Liver (tissue), 9 donors: ENCODE measurements around the gene TNPO2. TPM values are rescaled to one million over a fixed set of nuclear protein-coding genes. Genes with fewer than 3 reads are reported as not detected.

Experiments
- DNase-seq: peaks from one replicate; pipeline ENCODE4 v3.0.0-alpha.2; 2017; ENCODE audit warnings: low spot score
- H3K27ac ChIP-seq, 2 donors: one replicate each; pipeline ENCODE4 v1.7.0; 2013; ENCODE audit warnings: inconsistent platforms in 2 of 2, low read length in 2 of 2, control low read depth in 1 of 2, low read depth in 1 of 2, mild to moderate bottlenecking in 1 of 2
- H3K27me3 ChIP-seq, 4 donors: one replicate each; pipeline versions ENCODE4 v1.6.1 to v1.7.0; 2013; ENCODE audit warnings: low read length in 3 of 4, inconsistent platforms in 1 of 4, mild to moderate bottlenecking in 1 of 4, moderate library complexity in 1 of 4; ENCODE audit not compliant: control insufficient read depth in 4 of 4, insufficient read depth in 4 of 4
- H3K36me3 ChIP-seq, 4 donors: one replicate each; pipeline versions ENCODE4 v1.6.1 to v1.7.0; 2013; ENCODE audit warnings: low read length in 3 of 4, mild to moderate bottlenecking in 3 of 4, low read depth in 1 of 4, moderate library complexity in 1 of 4; ENCODE audit not compliant: control insufficient read depth in 4 of 4, insufficient read depth in 3 of 4
- H3K4me1 ChIP-seq, 4 donors: one replicate each; pipeline versions ENCODE4 v1.6.1 to v1.7.0; 2013; ENCODE audit warnings: low read length in 3 of 4, mild to moderate bottlenecking in 3 of 4, moderate library complexity in 1 of 4; ENCODE audit not compliant: control insufficient read depth in 4 of 4, insufficient read depth in 4 of 4
- H3K4me3 ChIP-seq, 3 donors: one replicate each; pipeline versions ENCODE4 v1.6.1 to v1.7.0; 2013; ENCODE audit warnings: low read length in 3 of 3, control low read depth in 1 of 3, low read depth in 1 of 3, mild to moderate bottlenecking in 1 of 3
- H3K9ac ChIP-seq, 2 donors: one replicate each; pipeline ENCODE4 v1.7.0; 2013; ENCODE audit warnings: low read length in 2 of 2, mild to moderate bottlenecking in 2 of 2, moderate library complexity in 2 of 2, control low read depth in 1 of 2, low read depth in 1 of 2
- H3K9me3 ChIP-seq, 4 donors: one replicate each; pipeline versions ENCODE4 v1.6.1 to v1.7.0; 2013; ENCODE audit warnings: low read length in 3 of 4; ENCODE audit not compliant: control insufficient read depth in 4 of 4
- FOXA1 ChIP-seq: IDR thresholded peaks from 2 replicates; pipeline ENCODE4 v1.6.1; 2016; ENCODE audit warnings: antibody characterized with exemption
- FOXA2 ChIP-seq: IDR thresholded peaks from 2 replicates; pipeline ENCODE4 v1.6.1; 2016; ENCODE audit warnings: antibody characterized with exemption
- HNF4A ChIP-seq, 2 donors: conservative IDR thresholded peaks; 2 replicates each; pipeline ENCODE4 v1.6.1; 2016; ENCODE audit warnings: antibody characterized with exemption in 2 of 2, mild to moderate bottlenecking in 2 of 2
- JUND ChIP-seq, 2 donors: IDR thresholded peaks; 2 replicates each; pipeline ENCODE4 v1.6.1; 2016; ENCODE audit warnings: antibody characterized with exemption in 2 of 2
- NR2F2 ChIP-seq: IDR thresholded peaks from 2 replicates; pipeline ENCODE4 v1.6.1; 2016; ENCODE audit warnings: antibody characterized with exemption
- RAD21 ChIP-seq, 2 donors: IDR thresholded peaks; 2 replicates each; pipeline ENCODE4 v1.6.1; 2016; ENCODE audit warnings: antibody characterized with exemption in 2 of 2, mild to moderate bottlenecking in 2 of 2
- TAF1 ChIP-seq: conservative IDR thresholded peaks from 2 replicates; pipeline ENCODE4 v1.6.1; 2016; ENCODE audit warnings: antibody characterized with exemption, mild to moderate bottlenecking
- WGBS: extraction: QIAGEN DNeasy Blood & Tissue Kit; methylation state at CpG from one replicate; pipeline ENCODE4 v1.1.7; 2013; 5-methylcytosine and 5-hydroxymethylcytosine counted together
- polyA plus RNA-seq, 2 donors: library from polyadenylated mRNA; stranded (reverse) in 1 of 2; unstranded in 1 of 2; fragments of 200-250 nt in 1 of 2; fragments of >200 nt in 1 of 2; fragmentation: Nextera tagmentation in 1 of 2; extraction: Ambion mirVana in 1 of 2; gene quantifications; one replicate each; pipeline versions ENCODE4 v1.2.1 to v1.2.3, GENCODE V29; 2013 to 2015
- total RNA-seq, 2 donors: library from RNA; depleted of rRNA; stranded (reverse); fragments of >200 nt; gene quantifications; one replicate each; pipeline ENCODE4 v1.2.3, GENCODE V29; 2014
- TF ChIP-seq, protein P1 (sequence below): IDR thresholded peaks from 2 replicates; pipeline ENCODE4 v1.6.1; 2016; ENCODE audit warnings: antibody characterized with exemption, mild to moderate bottlenecking
- TF ChIP-seq, protein P2 (sequence below): fragments of 150-350 bp; IDR thresholded peaks from 2 replicates; pipeline ENCODE4 v1.5.1; 2017; ENCODE audit warnings: improper control_type of control experiment, low read depth, low read length; ENCODE audit not compliant: missing input control
- donor health status: healthy.
- donor health status: healthy.
- donor health status: healthy.
- donor health status: healthy.
- donor health status: healthy.

TNPO2 gene
- total and polyA plus RNA-seq, 4 donors = 6.3 to 22.2 (median 15.8) TPM

DNA sequence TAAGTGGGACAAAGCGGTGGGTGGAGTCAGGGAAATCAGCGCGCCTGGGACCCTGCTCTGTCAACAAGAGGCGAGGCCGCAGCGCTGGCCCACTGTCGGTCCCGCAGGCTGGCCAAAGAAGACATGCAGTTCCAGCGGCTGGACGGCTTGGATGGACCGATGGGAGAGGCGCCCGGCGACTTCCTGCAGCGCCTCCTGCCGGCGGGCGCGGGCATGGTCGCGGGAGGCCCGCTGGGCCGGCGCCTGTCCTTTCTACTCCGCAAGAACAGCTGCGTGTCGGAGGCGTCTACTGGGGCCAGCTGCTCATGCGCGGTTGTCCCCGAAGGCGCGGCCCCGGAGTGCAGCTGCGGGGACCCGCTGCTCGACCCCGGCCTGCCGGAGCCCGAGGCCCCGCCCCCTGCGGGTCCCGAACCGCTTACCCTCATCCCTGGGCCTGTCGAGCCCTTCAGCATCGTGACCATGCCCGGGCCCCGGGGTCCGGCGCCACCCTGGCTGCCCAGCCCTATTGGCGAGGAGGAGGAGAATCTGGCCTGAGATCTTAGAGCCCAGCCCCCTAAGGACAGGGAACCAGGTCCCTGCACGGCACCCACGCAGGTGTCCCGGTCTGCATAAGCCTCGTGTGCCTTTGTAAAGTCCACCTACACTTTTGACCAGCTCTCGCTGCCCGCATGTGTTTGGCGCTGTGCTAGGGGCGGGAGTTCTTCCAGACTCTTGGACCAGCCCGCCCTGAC, 34.0 kb upstream of the TNPO2 start:
- no peak overlapping the region for H3K27ac ChIP-seq

DNA sequence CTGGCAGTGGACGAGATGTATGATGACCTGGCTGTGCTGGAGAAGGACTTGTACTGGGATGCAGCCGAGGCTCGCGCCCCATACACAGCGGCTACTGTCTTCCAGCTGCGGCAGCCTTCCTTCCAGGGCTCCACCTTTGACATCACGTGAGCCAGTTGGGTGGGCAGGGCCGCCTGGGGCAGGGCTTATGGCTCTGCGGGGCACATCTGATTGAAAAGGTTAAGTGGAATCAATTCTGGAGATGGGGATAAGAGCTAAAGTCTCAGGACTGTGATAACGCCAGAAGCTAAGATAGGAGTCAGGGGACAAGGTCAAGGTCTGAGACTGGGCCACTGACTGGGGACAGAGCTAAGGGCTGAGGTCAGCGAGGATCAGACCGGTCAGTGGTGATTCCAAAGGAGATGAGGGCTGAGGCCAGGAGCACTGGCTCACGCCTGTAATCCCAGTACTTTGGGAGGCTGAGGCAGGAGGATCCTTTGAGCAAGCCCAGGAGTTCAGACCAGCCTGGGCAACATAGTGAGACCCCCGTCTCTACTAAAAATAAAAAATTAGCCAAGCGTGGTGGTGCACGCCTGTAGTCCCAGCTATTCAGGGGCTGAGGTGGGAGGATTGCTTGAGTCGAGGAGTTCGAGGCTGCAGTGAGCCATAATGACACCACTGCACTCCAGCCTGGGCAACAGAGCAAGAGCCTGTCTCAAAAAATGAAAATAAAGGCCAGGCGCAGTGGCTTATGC, 32.6 kb upstream of the TNPO2 start:
- Histone ChIP-seq H3K27ac (no peak overlapping the region), H3K36me3 (no peaks in the 10 kb centered on the region), H3K27me3 (peaks cover 0 to 2% (median 0%) of the 10 kb centered on the region in 4 donors), H3K4me1 (peaks cover 2 to 8% (median 6%) of the 10 kb centered on the region in 4 donors), H3K4me3 (no peak overlapping the region), H3K9me3 (no peaks in the 10 kb centered on the region), H3K9ac (no peak overlapping the region)
- no peak for DNase-seq
- TF ChIP-seq JUND (IDR thresholded peaks at IDR 0.05) = no peak
- TF ChIP-seq, protein P1, sequence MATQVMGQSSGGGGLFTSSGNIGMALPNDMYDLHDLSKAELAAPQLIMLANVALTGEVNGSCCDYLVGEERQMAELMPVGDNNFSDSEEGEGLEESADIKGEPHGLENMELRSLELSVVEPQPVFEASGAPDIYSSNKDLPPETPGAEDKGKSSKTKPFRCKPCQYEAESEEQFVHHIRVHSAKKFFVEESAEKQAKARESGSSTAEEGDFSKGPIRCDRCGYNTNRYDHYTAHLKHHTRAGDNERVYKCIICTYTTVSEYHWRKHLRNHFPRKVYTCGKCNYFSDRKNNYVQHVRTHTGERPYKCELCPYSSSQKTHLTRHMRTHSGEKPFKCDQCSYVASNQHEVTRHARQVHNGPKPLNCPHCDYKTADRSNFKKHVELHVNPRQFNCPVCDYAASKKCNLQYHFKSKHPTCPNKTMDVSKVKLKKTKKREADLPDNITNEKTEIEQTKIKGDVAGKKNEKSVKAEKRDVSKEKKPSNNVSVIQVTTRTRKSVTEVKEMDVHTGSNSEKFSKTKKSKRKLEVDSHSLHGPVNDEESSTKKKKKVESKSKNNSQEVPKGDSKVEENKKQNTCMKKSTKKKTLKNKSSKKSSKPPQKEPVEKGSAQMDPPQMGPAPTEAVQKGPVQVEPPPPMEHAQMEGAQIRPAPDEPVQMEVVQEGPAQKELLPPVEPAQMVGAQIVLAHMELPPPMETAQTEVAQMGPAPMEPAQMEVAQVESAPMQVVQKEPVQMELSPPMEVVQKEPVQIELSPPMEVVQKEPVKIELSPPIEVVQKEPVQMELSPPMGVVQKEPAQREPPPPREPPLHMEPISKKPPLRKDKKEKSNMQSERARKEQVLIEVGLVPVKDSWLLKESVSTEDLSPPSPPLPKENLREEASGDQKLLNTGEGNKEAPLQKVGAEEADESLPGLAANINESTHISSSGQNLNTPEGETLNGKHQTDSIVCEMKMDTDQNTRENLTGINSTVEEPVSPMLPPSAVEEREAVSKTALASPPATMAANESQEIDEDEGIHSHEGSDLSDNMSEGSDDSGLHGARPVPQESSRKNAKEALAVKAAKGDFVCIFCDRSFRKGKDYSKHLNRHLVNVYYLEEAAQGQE = no peak
- no peak for TF ChIP-seq RAD21 (IDR thresholded peaks at IDR 0.05)
- WGBS = 77% methylated on average over 19 of the region's 19 CpGs

More for the DNA sequence above, 34.0 kb upstream of the TNPO2 start:
- Histone ChIP-seq H3K27me3 (peaks cover 0 to 2% (median 0%) of the 10 kb centered on the region in 4 donors), H3K9ac (no peak overlapping the region), H3K9me3 (no peaks in the 10 kb centered on the region), H3K4me1 (peaks cover 2 to 8% (median 6%) of the 10 kb centered on the region in 4 donors), H3K4me3 (peak overlapping the region in 1 of 3 donors; percentile 46), H3K36me3 (peaks cover 0 to 4% (median 0%) of the 10 kb centered on the region in 4 donors)
- DNase-seq = peak; percentile 82
- WGBS = 3% methylated on average over 60 of the region's 60 CpGs
- TF ChIP-seq, protein P1 = no peak
- TF ChIP-seq RAD21 (IDR thresholded peaks at IDR 0.05) (peak; percentile 73 to 83), TAF1 (no peak), FOXA1 (no peak), FOXA2 (no peak), HNF4A (conservative IDR thresholded peaks at IDR 0.05) (no peak), NR2F2 (no peak)
- TF ChIP-seq, protein P2, sequence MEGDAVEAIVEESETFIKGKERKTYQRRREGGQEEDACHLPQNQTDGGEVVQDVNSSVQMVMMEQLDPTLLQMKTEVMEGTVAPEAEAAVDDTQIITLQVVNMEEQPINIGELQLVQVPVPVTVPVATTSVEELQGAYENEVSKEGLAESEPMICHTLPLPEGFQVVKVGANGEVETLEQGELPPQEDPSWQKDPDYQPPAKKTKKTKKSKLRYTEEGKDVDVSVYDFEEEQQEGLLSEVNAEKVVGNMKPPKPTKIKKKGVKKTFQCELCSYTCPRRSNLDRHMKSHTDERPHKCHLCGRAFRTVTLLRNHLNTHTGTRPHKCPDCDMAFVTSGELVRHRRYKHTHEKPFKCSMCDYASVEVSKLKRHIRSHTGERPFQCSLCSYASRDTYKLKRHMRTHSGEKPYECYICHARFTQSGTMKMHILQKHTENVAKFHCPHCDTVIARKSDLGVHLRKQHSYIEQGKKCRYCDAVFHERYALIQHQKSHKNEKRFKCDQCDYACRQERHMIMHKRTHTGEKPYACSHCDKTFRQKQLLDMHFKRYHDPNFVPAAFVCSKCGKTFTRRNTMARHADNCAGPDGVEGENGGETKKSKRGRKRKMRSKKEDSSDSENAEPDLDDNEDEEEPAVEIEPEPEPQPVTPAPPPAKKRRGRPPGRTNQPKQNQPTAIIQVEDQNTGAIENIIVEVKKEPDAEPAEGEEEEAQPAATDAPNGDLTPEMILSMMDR = peak; percentile 92
